GM12878 (cell line): ENCODE measurements around the gene SPDYE4. TPM values are rescaled to one million over a fixed set of nuclear protein-coding genes. Genes with fewer than 3 reads are reported as not detected.

Source experiments
- ATAC-seq: fragments of 200-7000 bp; cut with Tn5 transposase; 3 replicates; pipeline ENCODE4 v1.9.1; 2020; ENCODE audit warnings: mild to moderate bottlenecking, moderate library complexity
- BruUV-seq: library from RNA; stranded (reverse); fragments of 400-500 nt; replicated peaks from 2 replicates; lab custom pipeline; 2021; lab: Mats Ljungman, UMichigan
- CTCF ChIA-PET: fragments of 300-600 bp; sonication (Branson Sonifier 250); formaldehyde crosslinking; extraction: SDS; loops from one replicate; lab custom pipeline; 2021; ENCODE audit warnings: inconsistent platforms; lab: Yijun Ruan, JAX
- POLR2A ChIA-PET: fragments of 350-600 bp; formaldehyde crosslinking; extraction: SDS; loops from one replicate; lab custom pipeline; 2021; ENCODE audit warnings: inconsistent platforms; lab: Charles Lee
- RAD21 ChIA-PET: fragments of 300-600 bp; sonication (Branson Sonifier 250); formaldehyde crosslinking; loops from one replicate; lab custom pipeline; 2023; ENCODE audit warnings: antibody characterized with exemption; ENCODE audit not compliant: unreplicated experiment; lab: Charles Lee
- SMC1A ChIA-PET: fragments of 300-600 bp; sonication (Branson Sonifier 250); formaldehyde crosslinking; loops from one replicate; lab custom pipeline; 2023; ENCODE audit not compliant: unreplicated experiment, uncharacterized antibody; lab: Charles Lee
- DNase-seq: peaks from one replicate; pipeline ENCODE4 v3.0.0-alpha.2; 2011; ENCODE audit warnings: low read depth, low spot score
- FAIRE-seq: peaks from 3 replicates; lab custom pipeline; 2011; peaks lifted over from hg19 to GRCh38; lab: Jason Lieb, UNC
- H2AFZ ChIP-seq: 2 replicates; pipeline ENCODE4 v1.6.0; 2011; ENCODE audit warnings: low read depth, low read length, control low read depth; ENCODE audit not compliant: control insufficient read depth
- H3K27ac ChIP-seq: 2 replicates; pipeline ENCODE4 v1.5.1; 2011; ENCODE audit warnings: control low read depth; ENCODE audit not compliant: control insufficient read depth, insufficient read depth
- H3K27me3 ChIP-seq, 2 experiments: replicated peaks in 1 of 2; 2 replicates each; pipeline versions ENCODE4 v1.6.0 to v1.6.1; 2011; ENCODE audit warnings: low read length in 1 of 2; ENCODE audit not compliant: control insufficient read depth in 2 of 2, insufficient read depth in 2 of 2
- H3K36me3 ChIP-seq, 2 experiments: 2 replicates each; pipeline ENCODE4 v1.5.1; 2011; ENCODE audit warnings: low read length in 1 of 2; ENCODE audit not compliant: control insufficient read depth in 2 of 2, insufficient read depth in 2 of 2
- H3K4me1 ChIP-seq: 2 replicates; pipeline ENCODE4 v1.6.1; 2011; ENCODE audit warnings: mild to moderate bottlenecking, low read length, moderate library complexity, mixed read lengths; ENCODE audit not compliant: control insufficient read depth, insufficient read depth
- H3K4me2 ChIP-seq: 2 replicates; pipeline ENCODE4 v1.6.0; 2011; ENCODE audit warnings: control low read depth; ENCODE audit not compliant: control insufficient read depth, insufficient read depth
- H3K4me3 ChIP-seq: fragments of 200-600 bp; sonication (generic); 2 replicates; pipeline ENCODE4 v1.5.1; 2016
- H3K79me2 ChIP-seq: 2 replicates; pipeline ENCODE4 v1.6.0; 2011; ENCODE audit warnings: low read length; ENCODE audit not compliant: control insufficient read depth, insufficient read depth
- H3K9ac ChIP-seq: 2 replicates; pipeline ENCODE4 v1.8.0; 2011; ENCODE audit warnings: low read length, control low read depth, mixed read lengths; ENCODE audit not compliant: control insufficient read depth, insufficient read depth
- H3K9me3 ChIP-seq: replicated peaks from 3 replicates; pipeline ENCODE4 v1.5.1; 2011; ENCODE audit warnings: mild to moderate bottlenecking, low read length; ENCODE audit not compliant: control insufficient read depth, insufficient read depth
- H4K20me1 ChIP-seq: 2 replicates; pipeline ENCODE4 v1.6.0; 2011; ENCODE audit not compliant: control insufficient read depth, insufficient read depth
- BHLHE40 ChIP-seq, 2 experiments: fragments of 450-650 bp in 1 of 2; IDR thresholded peaks; 2 replicates each; pipeline ENCODE4 v1.6.1; 2011 to 2017; ENCODE audit warnings: low read depth in 2 of 2, borderline replicate concordance in 1 of 2, improper control_type of control experiment in 1 of 2, low read length in 1 of 2, mild to moderate bottlenecking in 1 of 2
- CREM ChIP-seq: IDR thresholded peaks from 2 replicates; pipeline ENCODE4 v1.6.1; 2014; ENCODE audit warnings: antibody characterized with exemption, low read depth
- NFXL1 ChIP-seq: fragments of 450-650 bp; IDR thresholded peaks from 2 replicates; pipeline ENCODE4 v1.6.1; 2017; ENCODE audit warnings: antibody characterized with exemption, mild to moderate bottlenecking, borderline replicate concordance
- NFYA ChIP-seq: IDR thresholded peaks from 2 replicates; pipeline ENCODE4 v1.6.1; 2011; ENCODE audit warnings: low read depth, mild to moderate bottlenecking, low read length, improper control_type of control experiment, borderline replicate concordance
- POLR2AphosphoS5 ChIP-seq: IDR thresholded peaks from 2 replicates; pipeline ENCODE4 v1.6.1; 2011; ENCODE audit warnings: mild to moderate bottlenecking, low read length, inconsistent platforms
- SREBF1 ChIP-seq: IDR thresholded peaks from 2 replicates; pipeline ENCODE4 v1.6.1; 2012; ENCODE audit warnings: mild to moderate bottlenecking, low read length
- STAT3 ChIP-seq: IDR thresholded peaks from 2 replicates; pipeline ENCODE4 v1.6.1; 2011; ENCODE audit warnings: low read depth, low read length, improper control_type of control experiment
- TARDBP ChIP-seq: IDR thresholded peaks from 2 replicates; pipeline ENCODE4 v1.6.1; 2016; ENCODE audit warnings: borderline replicate concordance
- ZNF207 ChIP-seq: fragments of 450-650 bp; IDR thresholded peaks from 2 replicates; pipeline ENCODE4 v1.6.1; 2014; ENCODE audit warnings: antibody characterized with exemption, mild to moderate bottlenecking, borderline replicate concordance
- WGBS: methylation state at CpG from one replicate; pipeline ENCODE4 v1.1.6; 2016; ENCODE audit warnings: low lambda C conversion rate; ENCODE audit not compliant: insufficient replicate concordance, insufficient coverage; ENCODE audit errors: missing lambda C conversion rate; 5-methylcytosine and 5-hydroxymethylcytosine counted together
- in situ Hi-C: fragments of 300-500 bp; cut with MboI; formaldehyde crosslinking; loops from 9 replicates; pipeline ENCODE4 v1.14.3; 2018; ENCODE audit warnings: mixed read lengths
- intact Hi-C: fragments of 100-400 bp; cut with micrococcal nuclease; formaldehyde crosslinking; loops from one replicate; pipeline ENCODE4 v1.14.2; 2022; ENCODE audit not compliant: unreplicated experiment
- polyA plus RNA-seq, 11 experiments: library from polyadenylated mRNA; depleted of rRNA in 4 of 11; unstranded in 6 of 11; stranded (reverse) in 5 of 11; fragments of >200 nt; fragmentation: Nextera tagmentation in 4 of 11; fragmentation: Illumina TruSeq in 1 of 11; extraction: Ambion mirVana in 4 of 11; extraction: Trizol in 1 of 11; gene quantifications; 1 replicate in 1 of 11; 2 replicates in 10 of 11; pipeline versions ENCODE4 v1.2.1 to v1.2.3, GENCODE V29; 2011 to 2016; ENCODE audit warnings: inconsistent platforms in 2 of 11, missing spikeins in 2 of 11, low read depth in 1 of 11
- total RNA-seq, 4 experiments: library from RNA; depleted of rRNA in 3 of 4; stranded (reverse); fragments of >200 nt in 3 of 4; fragmentation: Illumina TruSeq in 1 of 4; extraction: Trizol in 1 of 4; gene quantifications; 2 replicates each; pipeline versions ENCODE4 v1.2.1 to v1.2.3, GENCODE V29; 2013 to 2021

Gene SPDYE4
- total and polyA plus RNA-seq, 10 of the 15 experiments (the other 5 are each of a cell fraction or from before 2014, with no cell fraction given) = 0.07 to 0.18 TPM; not detected in 8

- H3K9ac ChIP-seq = no peak overlapping the region
- RAD21 ChIA-PET = no interaction called here
- H3K4me2 ChIP-seq = no peak overlapping the region
- DNase-seq (no peak), ATAC-seq (no peak)
- H3K27me3 ChIP-seq = peaks cover 0 to 4% of the 10 kb centered on the region in 2 experiments; a peak in 3 of 4 replicates
- SMC1A ChIA-PET = no interaction called here
- intact Hi-C loops = no loop called here
- BruUV-seq = no TSS peak
- H3K27ac ChIP-seq = no peak overlapping the region
- H2AFZ ChIP-seq = no peak overlapping the region
- H3K36me3 ChIP-seq = no peaks in the 10 kb centered on the region
- no peak overlapping the region for H3K4me3 ChIP-seq
- CTCF ChIA-PET = no interaction called here
- TF ChIP-seq BHLHE40 (IDR thresholded peaks at IDR 0.05; ENCODE audit: borderline replicate concordance in 1 of 2, low read depth in 2 of 2, low read length in 1 of 2) (no peak), CREM (no peak), SREBF1 (no peak), STAT3 (no peak), TARDBP (no peak), NFYA (no peak), NFXL1 (no peak), POLR2AphosphoS5 (no peak), ZNF207 (no peak)
- TF ChIP-seq, all 136 proteins: peak for 0
- no peaks in the 10 kb centered on the region for H4K20me1 ChIP-seq
- no peaks in the 10 kb centered on the region for H3K79me2 ChIP-seq
- no peaks in the 10 kb centered on the region for H3K4me1 ChIP-seq
- FAIRE-seq = no peak
- no peaks in the 10 kb centered on the region for H3K9me3 ChIP-seq
- POLR2A ChIA-PET = no interaction called here
- in situ Hi-C loops = no loop called here
- 26% methylated on average over 17 of the region's 17 CpGs for WGBS
These were observed 31.3 kb downstream of the SPDYE4 start for GRCh38 chr17:8726941-8727555.
